ENCODE results near the gene RASD1.

GRCh38 chr17:17492085-17492484 is 4.1 kb downstream of the RASD1 start:
- no peak for TF ChIP-seq CTCF (IDR thresholded peaks at IDR 0.05)
- no peak for TF ChIP-seq RFX5 (IDR thresholded peaks at IDR 0.05)
- TF ChIP-seq RCOR1 (IDR thresholded peaks at IDR 0.05; ENCODE audit: low read depth, low read length), result no peak
- TF ChIP-seq RAD21 (conservative IDR thresholded peaks at IDR 0.05 in 1 of 2, IDR thresholded peaks at IDR 0.05 in 1 of 2), result no peak
- no peak for TF ChIP-seq POLR2A (IDR thresholded peaks at IDR 0.05; ENCODE audit: low read length)
- no peak for TF ChIP-seq FOXS1 (CRISPR knock-in tag; IDR thresholded peaks at IDR 0.05)
- TF ChIP-seq EHMT2 (IDR thresholded peaks at IDR 0.05; ENCODE audit: low read depth), result no peak
- no peak for TF ChIP-seq EP300 (IDR thresholded peaks at IDR 0.05)

Data from A549 (cell line).